Motor neuron (in vitro differentiated cells): Measurements from ENCODE around the gene DIAPH3. TPM values are rescaled to one million over a fixed set of nuclear protein-coding genes. Genes with fewer than 3 reads are reported as not detected.
A peak's percentile ranks its signal among the peaks of the same experiment; 100 is the strongest.

ENCODE experiments used
- ATAC-seq, 8 experiments: fragments of 200-7000 bp; cut with Tn5 transposase; replicated peaks in 6 of 8; 2 replicates each; pipeline ENCODE4 v1.8.0; 2021; ENCODE audit warnings: mild to moderate bottlenecking in 8 of 8, moderate library complexity in 8 of 8
- H3K27ac ChIP-seq, 2 donors: fragments of 250-450 bp; sonication (Bioruptor Pico); 2 replicates each; pipeline ENCODE4 v1.9.0; 2021; ENCODE audit warnings: antibody characterized with exemption in 2 of 2, mild to moderate bottlenecking in 2 of 2, moderate library complexity in 1 of 2
- H3K4me1 ChIP-seq, 2 donors: fragments of 250-450 bp; sonication (Bioruptor Pico); replicated peaks in 1 of 2; 2 replicates each; pipeline ENCODE4 v1.6.1; 2021; ENCODE audit warnings: antibody characterized with exemption in 2 of 2, mild to moderate bottlenecking in 2 of 2, moderate library complexity in 1 of 2
- H3K4me3 ChIP-seq, 5 donors: fragments of 250-450 bp; sonication (Bioruptor Pico); 2 replicates each; pipeline ENCODE4 v1.9.0; 2021; ENCODE audit warnings: antibody characterized with exemption in 5 of 5, mild to moderate bottlenecking in 5 of 5, moderate library complexity in 4 of 5
- WGBS, 10 experiments: fragments of 450-650 bp; shearing (Covaris generic); methylation state at CpG; one replicate each; pipeline ENCODE4 v1.0.0; 2022; 5-methylcytosine and 5-hydroxymethylcytosine counted together
- in situ Hi-C, 9 experiments: fragments of 400-800 bp; cut with MboI; loops; one replicate each; pipeline ENCODE4 v1.15.0; 2021; ENCODE audit warnings: low sequenced_read_pairs in 9 of 9, low pct_unique_long_range_greater_than_20kb in 2 of 9; ENCODE audit not compliant: unreplicated experiment in 9 of 9
- total RNA-seq, 8 experiments: library from RNA; unstranded; fragments of 300-600 nt; gene quantifications; 2 replicates each; pipeline versions ENCODE4 v1.2.3 to v1.2.4, GENCODE V29; 2022

DIAPH3 gene
- total RNA-seq, 8 experiments from 2014 or later: 0.25 to 11.2 (median 3.4) TPM

DNA sequence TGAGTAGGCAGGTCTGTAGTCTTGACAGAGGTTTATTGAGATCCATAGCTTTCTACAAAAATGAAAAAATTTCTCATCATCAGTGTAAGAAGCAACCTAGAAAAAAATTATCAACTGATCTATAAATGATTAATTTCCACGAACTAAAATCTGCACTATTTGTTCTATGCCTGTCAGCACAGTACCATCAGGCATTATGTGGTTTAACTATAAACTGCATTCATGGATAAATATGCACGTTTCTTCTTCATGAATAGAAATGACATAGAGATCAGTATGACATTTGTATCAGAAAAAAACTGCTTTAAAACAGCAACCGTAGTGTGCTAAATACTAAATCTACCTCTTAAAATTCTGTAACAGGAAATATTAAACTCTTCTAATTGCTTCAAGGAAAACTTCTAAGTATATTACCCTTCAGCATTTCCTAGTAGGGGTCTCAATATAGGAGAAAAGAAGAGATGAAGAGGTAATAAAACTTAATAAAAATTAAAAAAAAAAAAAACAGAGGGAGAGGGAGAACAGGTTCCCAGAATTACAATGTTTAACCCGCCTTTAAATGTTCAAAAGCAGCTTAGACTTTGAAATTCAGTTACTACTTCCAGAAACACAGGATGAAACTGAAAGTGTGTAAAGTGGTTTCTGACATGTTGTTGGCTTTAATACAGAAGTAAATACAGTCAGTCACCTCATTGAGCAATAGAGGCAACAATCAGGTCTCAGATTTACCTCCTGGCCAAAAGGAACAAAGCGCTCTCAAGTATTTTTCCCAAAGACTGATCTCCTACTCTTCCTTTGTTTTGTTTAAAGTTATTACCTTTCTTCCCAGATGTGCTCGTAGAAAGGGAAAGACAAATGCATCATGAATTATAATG lies 144.4 kb downstream of the DIAPH3 start:
- 44 to 90% (median 81%) methylated on average over 3 to 6 of the region's 6 CpGs for WGBS, 10 experiments

DNA sequence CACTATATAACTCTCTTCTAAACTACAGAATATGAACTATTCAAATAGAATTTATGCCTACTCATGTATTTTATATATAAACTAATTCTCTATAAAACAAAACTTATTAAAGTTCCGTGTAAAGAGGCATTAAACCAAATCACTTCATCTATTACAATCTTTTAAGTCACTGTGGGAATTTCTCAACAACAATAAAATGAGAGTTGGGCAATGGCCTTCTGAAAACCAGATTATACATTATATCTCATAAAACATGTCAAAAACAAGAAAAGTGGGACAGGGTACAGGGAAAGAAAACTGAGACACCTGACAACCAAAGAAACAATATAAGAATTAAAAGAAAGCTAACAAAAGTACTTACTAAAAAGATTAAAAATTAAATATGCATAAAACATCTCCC lies 145.2 kb downstream of the DIAPH3 start:
- in situ Hi-C loops: no loop called here

More for the DNA sequence above, 144.4 kb downstream of the DIAPH3 start:
- Histone ChIP-seq H3K4me3 (no peak overlapping the region), H3K4me1 (no peaks in the 10 kb centered on the region), H3K27ac (no peak overlapping the region)
- in situ Hi-C loops: no loop called here
- ATAC-seq: peak in 1 of 8 experiments; percentile 42

DNA sequence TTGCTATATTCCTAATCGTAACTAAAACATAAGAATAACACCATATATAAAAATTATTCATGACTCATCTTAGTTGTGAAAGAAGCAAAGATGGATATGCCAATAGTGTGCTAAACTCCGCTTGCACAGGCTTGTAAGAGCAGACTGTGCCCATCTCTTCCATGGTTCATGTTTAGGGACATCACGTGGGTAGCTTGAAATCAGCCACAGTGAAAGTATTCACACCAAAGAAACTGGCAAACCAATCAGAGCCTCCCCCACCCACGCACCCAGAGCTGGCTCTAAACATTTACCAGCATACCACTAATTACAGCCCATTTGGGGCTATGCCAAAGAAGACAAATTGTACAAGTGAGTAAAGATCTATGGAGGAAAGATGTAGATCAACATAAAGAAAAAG lies 147.5 kb downstream of the DIAPH3 start:
- no peak overlapping the region for H3K27ac ChIP-seq
- in situ Hi-C loops: no loop called here
- no peak overlapping the region for H3K4me3 ChIP-seq
- WGBS, 10 experiments: 73 to 100% (median 97%) methylated on average over 2 to 4 of the region's 4 CpGs; no CpG with 5 or more reads in 3 of the 10 experiments
- no peak for ATAC-seq
- H3K4me1 ChIP-seq: no peaks in the 10 kb centered on the region

More for the DNA sequence above, 145.2 kb downstream of the DIAPH3 start:
- no peak overlapping the region for H3K4me3 ChIP-seq
- ATAC-seq: no peak
- no peaks in the 10 kb centered on the region for H3K4me1 ChIP-seq
- no peak overlapping the region for H3K27ac ChIP-seq
- WGBS, 10 experiments: 80 to 100% (median 100%) methylated on average over 1 of the region's 1 CpG; no CpG with 5 or more reads in 1 of the 10 experiments

DNA sequence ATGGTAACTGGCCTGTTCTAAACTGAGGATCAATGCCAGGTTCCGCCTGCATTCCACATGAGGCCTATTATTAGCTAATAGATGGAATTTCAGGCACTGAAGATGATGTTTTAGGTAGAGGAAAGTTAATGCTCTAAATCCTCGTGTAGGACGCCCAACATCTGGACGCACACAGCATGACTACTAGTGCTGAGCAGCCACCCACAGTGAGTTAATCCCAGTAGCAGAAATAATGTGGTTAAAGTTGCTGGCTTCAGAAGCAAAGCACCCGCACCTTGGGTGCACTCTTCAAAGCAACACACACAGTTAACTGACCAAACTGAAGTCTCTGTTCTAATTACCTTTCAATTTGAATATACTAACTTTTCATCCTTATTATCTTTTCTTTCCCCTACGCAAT lies 150.6 kb downstream of the DIAPH3 start:
- 86 to 100% (median 98%) methylated on average over 1 to 6 of the region's 6 CpGs for WGBS, 10 experiments
- no peaks in the 10 kb centered on the region for H3K4me1 ChIP-seq
- H3K27ac ChIP-seq: no peak overlapping the region
- in situ Hi-C loops: no loop called here
- H3K4me3 ChIP-seq: no peak overlapping the region
- no peak for ATAC-seq

DNA sequence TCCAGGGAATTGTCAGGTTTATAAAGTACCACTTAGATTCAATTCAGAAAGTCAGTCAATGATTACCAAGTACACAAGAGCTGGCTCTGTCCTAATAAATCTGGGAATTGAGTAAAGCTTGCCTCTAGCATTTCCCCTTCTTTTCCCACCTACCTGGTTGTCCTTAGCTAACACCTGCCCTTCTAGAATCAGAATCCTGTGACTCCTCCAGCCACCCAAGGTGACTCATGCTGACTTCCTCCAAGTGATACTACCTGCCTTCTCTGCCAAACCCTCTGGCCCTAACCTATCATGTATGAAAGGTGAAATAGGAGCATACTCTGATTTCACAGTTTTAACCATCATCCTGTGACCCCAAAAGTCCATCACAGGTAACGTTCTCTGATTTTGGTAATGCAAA lies 151.2 kb downstream of the DIAPH3 start:
- H3K4me3 ChIP-seq: no peak overlapping the region
- in situ Hi-C loops: no loop called here
- WGBS, 10 experiments: 86 to 100% (median 100%) methylated on average over 1 of the region's 1 CpG; no CpG with 5 or more reads in 3 of the 10 experiments
- ATAC-seq: no peak
- no peaks in the 10 kb centered on the region for H3K4me1 ChIP-seq
- H3K27ac ChIP-seq: no peak overlapping the region

DNA sequence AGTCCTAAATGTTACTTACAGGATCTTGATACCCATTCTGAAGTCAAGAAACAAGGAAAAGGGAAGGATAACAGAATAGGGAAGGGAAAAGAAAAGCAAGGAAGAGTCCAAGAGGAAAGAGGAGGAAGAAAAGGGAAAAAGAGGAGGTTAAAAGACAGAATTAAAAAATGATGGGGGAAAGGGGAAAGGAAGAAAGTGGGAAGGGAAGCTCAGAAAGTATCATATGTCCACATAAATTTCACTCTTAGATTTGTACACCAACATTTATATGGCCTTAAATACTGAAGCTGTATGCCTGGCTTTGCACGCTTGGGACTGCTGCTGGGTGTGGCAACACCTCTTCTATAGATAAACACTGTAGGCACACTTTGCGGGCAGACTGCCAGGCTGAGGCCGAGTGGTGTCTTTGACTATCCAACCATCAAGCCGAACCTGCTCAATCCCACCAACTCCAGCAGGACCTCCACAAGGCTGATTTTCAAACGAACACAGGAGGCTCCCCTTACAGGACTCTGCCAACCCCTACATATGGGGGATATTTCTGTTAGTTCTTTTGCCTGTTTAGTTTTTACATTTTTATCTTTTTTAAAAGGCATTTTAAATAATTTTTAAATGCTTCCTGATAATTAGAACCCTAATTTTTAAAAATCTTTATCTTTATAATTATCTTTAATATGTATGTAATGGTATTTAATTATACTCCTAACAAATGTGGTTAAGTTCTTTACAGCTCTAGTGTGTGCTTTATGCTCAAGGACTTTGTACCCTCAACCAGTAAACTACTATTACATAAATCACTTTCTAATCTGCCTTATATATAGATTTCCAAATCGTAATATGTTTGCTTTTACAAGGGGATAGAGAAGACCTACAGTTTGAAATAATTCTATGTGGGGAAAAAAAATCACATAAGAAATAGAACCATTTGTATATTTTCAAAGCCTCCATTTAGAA lies 154.2 kb downstream of the DIAPH3 start:
- no peak for ATAC-seq

DNA sequence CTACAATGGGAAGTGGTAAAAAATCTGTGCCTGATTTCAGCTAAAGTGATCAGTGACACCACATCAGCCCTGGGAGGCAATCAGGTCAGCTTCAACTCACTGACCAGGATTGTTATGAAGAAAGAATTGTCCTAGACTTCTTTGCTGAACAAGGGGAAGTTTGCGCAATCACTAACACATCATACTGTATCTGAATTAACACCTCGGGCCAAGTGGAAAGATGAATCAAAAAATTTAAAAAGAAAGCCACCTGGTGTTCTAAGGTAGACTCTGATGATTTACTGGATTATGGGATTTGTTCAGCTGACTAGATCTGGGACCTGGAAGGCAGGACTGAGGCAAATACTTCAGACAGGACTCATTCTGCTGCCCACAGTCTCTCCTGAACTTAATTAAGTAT lies 161.8 kb downstream of the DIAPH3 start:
- Histone ChIP-seq H3K4me3 (no peak overlapping the region), H3K27ac (no peak overlapping the region), H3K4me1 (no peaks in the 10 kb centered on the region)
- ATAC-seq: no peak
- WGBS, 10 experiments: 60 to 100% (median 100%) methylated on average over 1 to 2 of the region's 2 CpGs; no CpG with 5 or more reads in 3 of the 10 experiments
- in situ Hi-C loops: no loop called here

More for the DNA sequence above, 154.2 kb downstream of the DIAPH3 start:
- H3K4me1 ChIP-seq: no peaks in the 10 kb centered on the region
- in situ Hi-C loops: no loop called here
- H3K4me3 ChIP-seq: no peak overlapping the region
- no peak overlapping the region for H3K27ac ChIP-seq
- WGBS, 10 experiments: 55 to 100% (median 78%) methylated on average over 1 to 6 of the region's 6 CpGs

DNA sequence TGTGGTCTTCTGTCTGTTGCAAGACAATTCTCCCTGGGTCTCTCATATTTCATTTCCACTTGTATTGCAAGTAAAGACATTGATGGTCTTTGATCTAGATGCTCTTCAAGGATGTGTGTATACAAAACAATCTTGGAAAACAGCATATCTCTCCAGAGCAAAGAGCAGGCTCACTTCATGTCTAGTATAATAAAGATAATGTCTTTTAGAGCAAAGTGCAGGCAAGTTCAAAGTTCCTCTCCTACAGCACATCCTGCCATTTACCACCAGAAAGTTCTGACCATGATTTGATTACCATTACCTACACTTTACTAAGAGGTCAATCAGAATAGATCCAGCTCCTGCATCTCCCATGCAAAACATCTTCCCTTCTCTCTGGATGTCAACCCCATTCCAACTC lies 162.8 kb downstream of the DIAPH3 start:
- ATAC-seq: no peak

DNA sequence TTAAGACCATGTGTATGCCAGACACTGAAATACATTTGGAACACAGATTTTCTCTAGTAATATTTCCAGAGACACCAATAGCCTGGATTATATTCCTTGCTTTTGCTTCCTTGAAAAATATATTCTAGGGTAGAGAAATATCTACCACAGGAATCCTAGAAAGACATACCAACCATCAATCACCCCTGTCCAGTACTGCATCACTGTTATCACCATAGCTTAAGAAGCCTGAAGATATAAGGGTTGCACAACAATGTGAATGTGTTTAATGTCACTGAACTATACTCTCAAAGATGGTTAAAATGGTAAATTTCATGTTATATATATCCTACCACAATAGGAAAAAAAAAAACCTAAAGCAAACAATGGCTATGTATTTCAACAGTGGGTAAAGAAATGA lies 163.6 kb downstream of the DIAPH3 start:
- in situ Hi-C loops: no loop called here
- H3K4me1 ChIP-seq: no peaks in the 10 kb centered on the region

More for the DNA sequence above, 162.8 kb downstream of the DIAPH3 start:
- Histone ChIP-seq H3K4me3 (no peak overlapping the region), H3K27ac (no peak overlapping the region), H3K4me1 (no peaks in the 10 kb centered on the region)
- in situ Hi-C loops: no loop called here

DNA sequence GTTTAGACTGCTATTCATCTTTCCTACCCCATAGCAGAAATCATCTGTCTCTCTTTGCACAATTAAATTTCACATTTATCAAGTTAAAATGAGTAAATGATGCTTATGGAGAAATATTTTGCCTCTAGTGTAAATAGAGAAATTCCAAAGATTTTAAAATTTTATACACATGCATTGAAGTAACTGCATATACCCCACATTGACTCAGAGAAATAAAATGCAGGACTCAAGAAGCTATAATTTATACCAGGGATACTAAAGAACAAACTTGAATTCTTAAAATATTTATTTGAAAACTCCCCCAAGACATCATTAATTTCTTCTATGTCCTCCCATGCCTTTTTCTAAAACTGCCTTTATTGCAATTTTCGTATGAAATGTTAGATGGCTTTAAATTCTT lies 165.8 kb downstream of the DIAPH3 start:
- 63 to 100% (median 90%) methylated on average over 1 of the region's 1 CpG for WGBS, 10 experiments
- in situ Hi-C loops: no loop called here
- ATAC-seq: no peak
- no peaks in the 10 kb centered on the region for H3K4me1 ChIP-seq
- H3K4me3 ChIP-seq: no peak overlapping the region
- H3K27ac ChIP-seq: no peak overlapping the region

More for the DNA sequence above, 163.6 kb downstream of the DIAPH3 start:
- no peak overlapping the region for H3K4me3 ChIP-seq
- H3K27ac ChIP-seq: no peak overlapping the region
- ATAC-seq: no peak

DNA sequence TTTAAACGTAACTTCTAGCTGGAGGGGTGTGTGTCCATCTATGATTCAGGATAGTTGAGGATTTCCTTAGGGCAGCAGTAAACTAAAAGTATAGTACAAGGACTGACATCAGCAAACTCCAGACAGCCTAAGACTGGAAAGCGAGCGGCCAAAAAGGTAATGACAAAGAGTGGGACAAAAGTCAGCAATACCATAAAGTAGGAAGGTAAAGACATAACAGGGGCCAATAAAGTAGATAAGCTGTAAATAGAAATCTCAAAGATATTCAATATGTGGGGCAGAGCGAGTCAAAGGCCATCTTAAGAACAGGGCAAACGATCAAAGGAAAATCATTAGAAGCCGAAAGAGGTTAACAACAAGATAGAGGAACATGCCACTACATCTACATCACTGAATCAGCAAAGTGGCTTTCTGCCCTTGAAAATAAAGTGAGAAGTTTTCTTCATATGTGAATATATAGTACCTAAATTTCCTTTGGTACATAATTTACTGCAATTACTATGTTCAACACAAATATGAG lies 167.2 kb downstream of the DIAPH3 start:
- 74 to 100% (median 89%) methylated on average over 2 to 6 of the region's 6 CpGs for WGBS, 10 experiments
- Histone ChIP-seq H3K4me1 (no peaks in the 10 kb centered on the region), H3K4me3 (no peak overlapping the region), H3K27ac (no peak overlapping the region)
- in situ Hi-C loops: no loop called here
- no peak for ATAC-seq

DNA sequence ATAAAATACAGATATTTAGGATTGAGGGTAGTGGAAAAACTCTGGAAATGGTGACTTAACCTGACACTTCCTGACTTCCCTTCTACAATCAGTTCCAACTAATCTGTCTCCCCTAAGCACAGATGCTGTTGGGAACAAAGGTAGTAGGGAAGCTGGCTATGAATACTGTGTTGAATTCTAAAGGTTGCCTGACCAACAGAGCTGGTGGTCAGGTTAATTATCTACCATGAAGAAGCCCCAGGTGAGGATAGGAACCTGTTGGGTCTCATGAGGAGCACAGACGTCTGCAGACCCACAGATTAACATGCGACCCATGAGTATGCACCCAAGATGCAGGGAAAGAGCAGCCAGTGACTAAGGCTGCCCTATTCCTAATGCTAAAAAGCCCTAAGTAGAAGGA lies 172.3 kb downstream of the DIAPH3 start:
- Histone ChIP-seq H3K4me3 (no peak overlapping the region), H3K27ac (no peak overlapping the region), H3K4me1 (no peaks in the 10 kb centered on the region)
- in situ Hi-C loops: no loop called here
- 73 to 100% methylated on average over 1 to 2 of the region's 2 CpGs; no CpG with 5 or more reads in 8 of the 10 experiments for WGBS, 10 experiments
- no peak for ATAC-seq
